GM21786 (cell line): ENCODE measurements around the gene CLEC7A.

Experiments used
- ATAC-seq: cut with Tn5 transposase; IDR thresholded peaks from one replicate; pipeline ENCODE4 v1.9.1; 2021; ENCODE audit not compliant: unreplicated experiment

CLEC7A gene

DNA sequence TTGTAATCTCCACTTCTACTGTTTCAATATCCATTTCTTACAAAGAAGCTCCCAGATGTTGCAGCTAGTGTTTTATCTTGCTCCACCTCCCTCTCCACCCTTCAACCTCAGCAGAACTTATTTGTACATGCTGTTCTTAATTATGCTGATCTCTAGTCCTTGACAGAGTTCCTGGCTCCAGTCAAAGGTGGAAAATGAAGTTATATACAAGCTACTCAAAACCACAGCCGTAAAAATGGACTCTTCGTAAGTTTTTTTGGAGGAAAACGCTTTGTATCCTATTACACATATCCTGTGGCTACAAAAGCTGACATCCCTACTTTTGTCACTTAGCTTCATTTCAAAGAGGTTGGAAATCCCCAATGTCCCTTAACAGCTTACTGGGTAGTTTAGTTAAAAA is 32.5 kb downstream of the CLEC7A start:
- ATAC-seq = no peak

DNA sequence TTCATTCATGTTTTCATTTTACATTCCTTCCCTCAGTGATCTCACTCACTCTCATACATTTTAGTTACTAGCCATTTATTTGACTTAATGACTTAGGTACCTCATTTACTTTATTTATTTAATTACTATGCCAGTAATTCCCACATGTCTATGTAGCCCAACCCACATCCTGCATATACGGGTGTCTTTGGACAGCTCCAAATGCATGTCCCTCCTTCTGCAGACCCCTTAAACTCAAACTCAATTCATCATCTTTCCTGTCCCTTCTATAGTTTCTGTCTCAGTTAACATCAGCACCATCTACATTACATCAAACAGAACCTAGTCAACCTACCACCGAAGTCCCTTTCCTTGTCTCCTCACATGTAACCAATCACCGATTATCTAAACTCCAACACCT is 34.0 kb downstream of the CLEC7A start:
- ATAC-seq = no peak

DNA sequence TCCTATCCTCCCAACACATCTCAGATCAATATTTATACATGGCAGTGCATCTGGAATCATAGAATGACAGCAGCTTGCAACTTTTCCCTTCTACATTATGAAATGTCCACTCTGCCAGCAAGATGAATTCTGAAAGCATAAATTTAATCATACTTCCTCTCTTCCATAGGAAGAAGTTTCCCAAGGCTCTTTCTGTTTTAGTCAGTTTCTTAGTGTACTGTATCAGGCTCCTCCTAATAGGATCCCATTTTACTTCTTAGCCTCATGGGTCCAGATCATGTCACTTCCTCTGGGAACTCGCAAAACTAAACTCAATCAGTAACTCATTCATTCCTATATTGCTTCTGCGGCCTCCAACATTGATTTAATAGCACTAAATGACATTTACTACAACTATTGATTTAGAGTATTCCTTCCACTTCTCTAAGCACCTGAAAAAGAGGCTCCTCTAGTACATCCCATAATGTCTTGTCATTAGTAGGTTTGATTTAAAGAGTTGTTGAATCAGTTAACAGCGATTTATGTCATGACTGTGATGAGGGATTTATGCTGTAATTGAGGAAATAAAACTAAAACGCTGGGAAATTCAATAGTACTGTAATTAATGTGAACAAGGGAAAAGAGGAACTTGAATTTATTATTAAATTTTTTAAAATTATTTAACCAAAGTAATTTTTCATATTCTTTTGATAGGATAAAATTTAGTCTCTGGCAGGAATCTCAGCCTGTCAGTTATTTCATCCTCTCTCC is 35.2 kb downstream of the CLEC7A start:
- ATAC-seq = no peak

DNA sequence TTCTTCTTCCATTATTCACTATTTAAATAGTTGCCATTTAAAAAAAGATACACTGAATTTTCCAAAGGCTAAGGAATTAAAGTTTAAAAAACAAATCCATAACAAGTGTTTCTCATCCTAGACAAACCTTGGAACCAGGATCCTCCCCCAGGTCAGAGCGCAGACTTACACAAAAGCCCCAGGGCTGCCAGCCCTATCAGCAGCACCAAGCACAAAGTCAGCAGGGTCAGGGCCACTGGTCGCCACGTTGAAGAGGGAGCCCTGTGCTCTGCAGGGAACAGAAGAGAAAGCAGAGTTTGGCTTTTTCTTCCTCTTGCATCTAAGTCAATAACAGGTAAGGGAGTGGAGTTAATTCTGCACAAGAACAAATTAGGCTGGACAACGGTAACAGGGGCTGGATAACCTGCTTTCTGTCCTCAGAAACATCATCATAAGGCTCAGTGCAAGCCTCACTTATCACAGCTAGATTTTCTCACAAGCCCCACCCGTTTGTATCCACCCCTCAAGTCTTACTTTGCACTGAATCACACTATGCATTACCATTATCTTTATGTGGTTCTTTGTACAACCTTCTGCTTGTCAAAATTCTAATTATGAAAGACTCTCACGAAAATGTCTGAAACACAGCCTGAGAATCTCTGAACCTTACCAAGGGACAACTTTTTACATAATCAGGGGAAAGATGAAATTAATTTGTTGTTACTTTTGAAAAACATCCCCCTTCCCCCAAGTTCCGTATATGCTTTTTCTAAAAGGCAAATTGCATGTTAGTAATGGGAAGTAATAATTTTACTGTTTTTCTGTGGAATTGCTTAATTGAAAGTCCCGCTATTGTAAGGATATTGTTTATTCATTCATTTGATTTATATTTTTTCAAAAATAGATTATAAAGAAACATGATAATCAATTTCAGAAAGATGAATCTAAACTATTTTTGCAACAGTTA is 40.8 kb downstream of the CLEC7A start:
- ATAC-seq = no peak

DNA sequence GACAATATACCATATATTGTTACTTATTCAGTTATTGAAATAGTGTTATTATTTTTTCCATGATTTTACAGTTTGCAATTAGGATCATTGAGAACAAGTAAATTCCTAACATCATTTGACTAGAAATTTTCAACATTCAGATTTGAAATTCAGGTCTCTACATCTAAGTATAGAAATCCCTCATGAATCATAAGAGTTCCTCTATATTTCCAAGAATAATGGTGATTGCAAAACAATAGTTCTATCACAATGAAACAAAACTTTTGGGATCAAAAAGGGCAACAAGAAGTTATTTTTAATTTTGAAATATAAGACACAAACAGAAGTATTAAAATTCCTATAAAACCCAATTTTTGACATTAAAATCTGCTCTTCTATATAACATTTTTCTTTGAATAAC is 42.0 kb downstream of the CLEC7A start:
- ATAC-seq = no peak

DNA sequence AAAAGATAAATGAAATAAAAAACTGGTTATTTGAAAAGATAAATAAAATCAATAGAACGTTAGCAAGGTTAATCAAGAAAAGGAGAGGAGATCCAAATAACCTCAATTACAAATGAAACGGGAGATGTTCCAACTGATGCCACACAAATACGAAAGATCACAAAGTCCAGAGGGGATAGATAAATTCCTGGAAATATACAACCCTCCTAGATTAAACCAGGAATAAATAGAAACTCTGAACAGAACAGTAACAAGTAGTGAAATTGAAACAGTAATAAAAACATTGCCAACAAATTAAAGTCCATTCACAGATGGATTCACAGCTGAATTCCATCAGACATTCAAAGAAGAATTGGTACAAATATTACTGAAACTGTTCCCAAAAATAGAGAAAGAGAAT is 43.6 kb downstream of the CLEC7A start:
- ATAC-seq = no peak

DNA sequence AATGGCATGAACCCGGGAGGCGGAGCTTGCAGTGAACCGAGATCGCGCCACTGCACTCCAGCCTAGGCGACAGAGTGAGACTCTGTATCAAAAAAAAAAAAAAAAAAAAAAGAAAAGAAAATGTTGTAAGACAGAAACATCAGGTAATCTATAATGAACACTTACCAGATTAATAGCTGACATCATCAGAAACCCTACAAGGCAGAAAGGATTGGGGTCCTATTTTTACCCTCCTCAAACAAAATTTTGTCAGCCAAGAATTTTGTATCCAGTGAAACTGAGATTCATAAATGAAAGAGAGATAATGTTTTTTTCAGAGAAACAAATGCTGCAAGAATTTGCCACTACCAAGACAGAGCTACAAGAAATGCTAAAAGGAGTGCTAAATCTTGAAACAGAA is 45.3 kb downstream of the CLEC7A start:
- no peak for ATAC-seq

DNA sequence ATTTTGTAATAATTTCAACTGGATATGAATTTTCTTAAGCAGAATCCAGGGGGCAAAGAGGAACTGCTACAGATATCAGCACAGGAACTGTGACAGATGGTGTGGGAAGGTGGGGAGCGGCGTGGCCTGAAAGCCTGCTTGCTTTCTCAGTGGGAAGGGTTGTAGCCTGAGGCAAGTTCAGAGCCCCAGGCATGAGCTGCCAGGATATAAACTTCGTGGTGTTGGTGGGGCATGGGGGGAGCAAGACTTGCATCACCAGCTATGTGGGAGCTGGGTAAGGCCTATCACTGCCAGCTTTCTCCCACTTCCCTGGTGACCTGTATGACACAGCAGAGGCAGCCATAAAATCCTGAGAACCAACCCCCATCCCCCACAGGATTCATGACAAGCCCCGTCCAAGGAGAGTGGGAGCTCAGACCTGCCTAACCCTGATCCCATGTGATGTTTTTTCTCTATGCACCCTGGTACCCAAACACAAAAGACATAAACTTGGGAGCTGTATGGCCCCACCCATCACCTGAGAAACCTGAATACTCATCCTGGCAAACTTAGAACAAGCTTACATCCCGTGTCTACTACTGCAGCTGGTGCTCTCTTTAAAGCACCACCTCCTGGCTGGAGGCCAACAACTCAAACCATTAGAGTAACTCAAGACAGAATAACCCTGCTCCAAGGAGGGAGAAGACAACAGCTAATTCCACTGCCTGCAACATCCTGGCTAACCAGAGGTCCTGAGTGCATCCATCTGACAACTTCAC is 47.7 kb downstream of the CLEC7A start:
- ATAC-seq = no peak

DNA sequence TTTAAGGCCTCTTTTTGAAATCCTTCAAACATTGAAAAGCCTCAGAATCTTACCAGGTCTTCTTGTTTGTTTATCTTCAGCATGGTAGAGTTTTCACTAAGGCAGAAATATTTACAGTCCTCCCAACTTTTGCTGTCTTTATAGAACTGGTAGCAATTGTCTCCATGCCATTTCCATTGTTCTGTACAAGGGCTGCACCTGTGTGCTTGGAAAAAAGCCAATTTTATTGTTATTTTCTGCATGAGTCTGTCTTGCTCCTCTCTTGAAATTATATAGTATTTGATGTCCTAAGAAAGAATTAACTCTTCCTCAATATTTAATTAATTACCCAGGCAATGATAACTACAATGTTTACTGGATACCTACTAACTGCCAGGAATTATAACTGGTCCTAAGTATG is 54.5 kb downstream of the CLEC7A start:
- no peak for ATAC-seq

DNA sequence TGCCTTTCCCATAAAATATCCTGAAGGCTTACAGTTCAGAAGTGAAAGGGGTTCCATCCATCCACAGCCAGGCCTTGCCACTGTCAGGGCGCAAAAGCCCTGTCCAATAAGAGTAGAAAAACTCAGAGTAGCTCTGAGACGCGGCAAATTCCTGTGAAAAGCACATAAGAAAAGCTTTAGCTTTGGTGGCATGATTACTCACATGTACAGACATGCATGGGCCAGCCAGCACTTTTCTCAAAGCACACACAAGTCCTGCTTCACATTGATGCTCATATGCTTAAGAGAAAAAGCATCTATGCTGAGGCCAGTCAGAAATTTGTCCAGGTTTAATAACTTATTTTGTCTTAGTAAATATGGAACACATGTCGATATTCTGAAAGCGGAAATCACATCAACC is 56.7 kb downstream of the CLEC7A start:
- no peak for ATAC-seq

DNA sequence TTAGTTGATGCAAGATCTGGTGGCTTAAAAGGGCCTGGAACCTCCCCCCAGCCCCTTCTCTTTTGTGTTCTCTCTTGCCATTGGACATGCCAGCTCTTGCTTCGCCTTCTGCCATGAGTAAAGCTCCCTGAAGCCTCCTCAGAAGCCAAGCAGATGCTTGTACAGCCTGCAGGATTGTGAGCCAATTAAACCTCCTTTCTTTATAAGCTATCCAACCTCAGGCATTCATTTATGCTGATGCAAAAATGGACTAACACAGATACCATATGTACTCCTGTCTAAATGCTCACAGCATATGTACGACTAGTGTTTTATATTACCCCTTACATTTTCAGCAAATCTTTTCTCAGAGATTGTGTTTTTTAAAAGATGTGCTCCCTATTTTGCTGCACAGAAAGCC is 57.9 kb downstream of the CLEC7A start:
- ATAC-seq = no peak

DNA sequence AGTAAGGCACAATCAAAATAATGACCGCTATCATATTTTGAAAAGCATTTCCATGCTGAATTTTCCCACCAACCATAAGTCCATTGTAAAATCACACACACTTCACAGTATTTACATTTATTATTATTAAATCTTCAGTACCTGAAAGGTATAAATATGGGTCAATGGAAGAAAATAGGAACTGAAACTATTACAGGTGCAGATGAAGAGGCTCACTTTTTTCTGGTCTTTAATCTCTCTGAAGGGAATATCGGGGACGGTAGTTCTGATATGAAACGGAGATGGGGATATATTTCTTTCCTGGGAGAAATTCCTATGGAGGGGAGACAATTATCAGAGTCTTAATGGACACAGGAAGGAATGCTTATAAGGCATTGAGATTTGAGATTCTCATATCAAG is 59.6 kb downstream of the CLEC7A start:
- ATAC-seq = no peak

DNA sequence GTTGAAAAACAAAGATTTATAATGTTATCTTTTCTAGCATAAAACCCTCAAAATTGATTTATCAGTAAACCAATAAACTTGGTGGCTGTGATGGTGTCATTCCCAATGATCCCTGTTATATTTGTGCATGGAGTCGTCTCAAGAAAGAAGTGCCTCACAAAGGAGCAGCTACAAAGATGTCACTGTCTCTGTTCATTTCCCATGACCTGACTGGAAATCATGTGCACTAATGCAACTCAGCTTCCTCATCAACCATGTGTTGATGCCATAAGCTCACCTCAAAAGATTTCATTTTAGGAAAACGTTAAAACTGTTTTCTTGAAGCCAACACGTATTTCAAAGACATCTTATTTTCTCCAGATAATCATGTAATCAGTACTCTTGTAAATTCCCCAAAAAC is 60.0 kb downstream of the CLEC7A start:
- ATAC-seq = no peak

DNA sequence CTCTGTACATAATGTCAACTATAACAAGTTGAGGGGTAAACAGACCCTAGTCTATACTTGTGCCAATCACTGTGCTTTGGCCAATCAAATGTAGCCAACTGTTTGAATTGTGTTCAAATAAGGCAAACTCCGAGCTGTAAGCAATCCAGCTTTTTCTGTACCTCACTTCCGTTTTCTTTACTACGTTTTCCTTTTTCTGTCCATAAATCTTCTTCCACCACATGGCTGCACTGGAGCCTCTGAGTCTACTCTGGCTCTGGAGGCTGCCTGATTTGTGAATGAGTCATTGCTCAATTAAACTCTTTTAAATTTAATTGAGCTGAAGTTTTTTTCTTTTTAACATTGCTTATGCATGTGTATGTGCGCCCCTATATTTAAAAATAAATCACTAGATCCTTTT is 60.9 kb downstream of the CLEC7A start:
- no peak for ATAC-seq

DNA sequence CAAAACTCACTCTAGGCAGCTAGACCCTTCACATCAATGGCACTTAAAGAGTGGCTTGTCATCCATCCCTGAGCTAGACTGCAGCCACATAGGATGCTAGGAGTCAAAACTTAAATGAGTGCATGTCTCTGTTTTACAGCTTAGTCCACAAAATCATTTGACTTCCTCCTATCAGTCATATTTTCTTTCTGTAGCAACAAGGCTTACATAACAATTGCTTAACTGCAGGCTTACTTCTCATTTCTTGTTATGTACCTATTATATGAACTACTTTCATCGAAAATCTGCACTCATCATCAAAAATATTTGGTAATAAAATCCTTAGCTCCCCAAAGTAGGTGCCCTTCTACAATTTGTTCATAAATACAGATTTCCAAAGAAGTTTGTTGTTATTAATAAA is 61.4 kb downstream of the CLEC7A start:
- no peak for ATAC-seq

DNA sequence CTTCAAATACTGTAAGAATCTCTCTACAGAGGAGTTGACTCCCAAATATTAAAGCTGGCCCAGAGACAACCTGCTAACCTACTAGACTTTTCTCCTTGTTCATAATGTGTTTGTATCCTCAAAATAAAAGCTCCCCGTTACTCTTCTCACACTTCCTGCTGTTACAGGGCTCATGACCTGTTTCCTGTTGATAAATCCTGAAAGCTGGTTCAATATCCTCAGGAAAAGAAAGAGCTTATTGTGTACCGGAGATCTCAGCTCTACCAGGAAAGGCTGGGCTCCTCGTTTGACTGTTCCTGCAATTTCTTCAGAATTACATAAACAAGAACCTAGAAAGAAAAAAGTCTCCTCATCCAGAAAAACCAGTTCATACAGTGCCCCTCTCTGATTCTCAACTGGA is 62.1 kb downstream of the CLEC7A start:
- ATAC-seq = no peak

DNA sequence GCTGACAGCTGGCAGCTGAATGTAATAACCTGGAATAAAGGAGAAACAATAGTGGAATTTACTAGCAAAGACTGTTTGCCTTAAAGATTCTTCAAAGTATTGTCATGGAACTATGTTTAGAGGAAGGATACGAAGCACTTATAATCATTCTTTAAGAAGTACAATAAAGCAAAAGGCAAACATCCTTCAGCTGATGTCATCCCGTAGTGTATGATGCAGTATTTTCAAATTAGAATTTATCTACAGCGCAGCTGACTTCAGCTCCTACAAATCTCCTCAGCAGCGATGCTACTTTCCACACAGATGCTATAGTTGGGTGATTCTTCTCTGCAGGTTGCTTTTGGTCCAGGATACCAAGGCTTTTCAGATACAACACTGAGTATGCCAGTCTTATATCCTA is 62.7 kb downstream of the CLEC7A start:
- ATAC-seq = no peak
